Endothelial cell of umbilical vein (primary cell): ENCODE data around the gene MBNL2. TPM values are rescaled to one million over a fixed set of nuclear protein-coding genes. Genes with fewer than 3 reads are reported as not detected.

Source experiments
- BruUV-seq: library from RNA; stranded (reverse); fragments of 400-500 nt; replicated peaks from 2 replicates; lab custom pipeline; 2021; lab: Mats Ljungman, UMichigan
- CTCF ChIA-PET: fragments of 300-600, 350-600 bp; sonication (Branson Sonifier 250); formaldehyde crosslinking; loops from one replicate; lab custom pipeline; 2021; ENCODE audit warnings: antibody characterized with exemption, inconsistent platforms; lab: Charles Lee
- POLR2A ChIA-PET: fragments of 300-600, 350-600 bp; sonication (Branson Sonifier 250); formaldehyde crosslinking; loops from one replicate; lab custom pipeline; 2021; ENCODE audit warnings: antibody characterized with exemption, inconsistent platforms; lab: Charles Lee
- DNase-seq: peaks from one replicate; pipeline ENCODE4 v3.0.0-alpha.2; 2011; ENCODE audit warnings: low read depth, low spot score
- FAIRE-seq: peaks from 2 replicates; lab custom pipeline; 2011; peaks lifted over from hg19 to GRCh38; lab: Jason Lieb, UNC
- H2AFZ ChIP-seq: 2 replicates; pipeline ENCODE4 v1.6.0; 2012; ENCODE audit warnings: low read depth, low read length, control low read depth, inconsistent platforms
- H3K27ac ChIP-seq: 2 replicates; pipeline ENCODE4 v1.5.1; 2011; ENCODE audit warnings: low read depth, mild to moderate bottlenecking, control low read depth, low read length, moderate library complexity; ENCODE audit not compliant: insufficient read depth
- H3K27me3 ChIP-seq, 2 experiments: 2 replicates each; pipeline versions ENCODE4 v1.6.0 to v1.6.1; 2011; ENCODE audit warnings: low read length in 2 of 2, mixed read lengths in 1 of 2; ENCODE audit not compliant: control insufficient read depth in 2 of 2, insufficient read depth in 2 of 2
- H3K36me3 ChIP-seq, 2 experiments: 2 replicates in 1 of 2; 3 replicates in 1 of 2; pipeline ENCODE4 v1.5.1; 2011; ENCODE audit warnings: low read length in 2 of 2, mild to moderate bottlenecking in 1 of 2, moderate library complexity in 1 of 2; ENCODE audit not compliant: control insufficient read depth in 2 of 2, insufficient read depth in 2 of 2; ENCODE audit errors: extremely low read depth in 1 of 2
- H3K4me1 ChIP-seq: 3 replicates; pipeline ENCODE4 v1.5.1; 2011; ENCODE audit warnings: mild to moderate bottlenecking, low read length; ENCODE audit not compliant: control insufficient read depth, insufficient read depth; ENCODE audit errors: extremely low read depth
- H3K4me2 ChIP-seq: 2 replicates; pipeline ENCODE4 v1.6.1; 2011; ENCODE audit warnings: low read length, control low read depth, mixed read lengths; ENCODE audit not compliant: insufficient read depth
- H3K4me3 ChIP-seq, 3 experiments: fragments of 200-600 bp in 1 of 3; sonication (generic), shearing (Covaris generic) in 1 of 3; replicated peaks in 1 of 3; 2 replicates each; pipeline ENCODE4 v1.5.1; 2011 to 2016; ENCODE audit warnings: control low read depth in 3 of 3, low read length in 3 of 3, mild to moderate bottlenecking in 2 of 3, inconsistent platforms in 1 of 3, low read depth in 1 of 3, moderate library complexity in 1 of 3; ENCODE audit not compliant: insufficient read depth in 1 of 3
- H3K79me2 ChIP-seq: 2 replicates; pipeline ENCODE4 v1.6.0; 2012; ENCODE audit warnings: low read length, inconsistent platforms; ENCODE audit not compliant: control insufficient read depth, insufficient read depth
- H3K9ac ChIP-seq: replicated peaks from 2 replicates; pipeline ENCODE3; 2011; ENCODE audit warnings: low read length, control low read depth; ENCODE audit not compliant: insufficient read depth; ENCODE audit errors: extremely low read depth
- H3K9me1 ChIP-seq: replicated peaks from 3 replicates; pipeline ENCODE4 v1.6.0; 2011; ENCODE audit warnings: mild to moderate bottlenecking, low read length; ENCODE audit not compliant: control insufficient read depth, insufficient read depth; ENCODE audit errors: extremely low read depth
- H3K9me3 ChIP-seq: replicated peaks from 2 replicates; pipeline ENCODE4 v1.5.1; 2012; ENCODE audit warnings: low read length, inconsistent platforms; ENCODE audit not compliant: control insufficient read depth, insufficient read depth
- H4K20me1 ChIP-seq: replicated peaks from 2 replicates; pipeline ENCODE3; 2011; ENCODE audit warnings: mild to moderate bottlenecking, low read length; ENCODE audit not compliant: control insufficient read depth, insufficient read depth; ENCODE audit errors: extremely low read depth
- CTCF ChIP-seq, 2 donors: IDR thresholded peaks; 1 replicate in 1 of 2; 2 replicates in 1 of 2; pipeline ENCODE4 v1.5.1; 2011; ENCODE audit warnings: low read length in 2 of 2, mild to moderate bottlenecking in 2 of 2, moderate library complexity in 2 of 2, control low read depth in 1 of 2, inconsistent platforms in 1 of 2, low read depth in 1 of 2; ENCODE audit not compliant: insufficient read depth in 1 of 2; ENCODE audit errors: extremely low read depth in 1 of 2
- EZH2 ChIP-seq: IDR thresholded peaks from 2 replicates; pipeline ENCODE4 v1.6.1; 2012; ENCODE audit warnings: borderline replicate concordance, low read depth, mild to moderate bottlenecking, moderate library complexity, low read length, inconsistent platforms; ENCODE audit not compliant: severe bottlenecking
- FOS ChIP-seq: IDR thresholded peaks from 2 replicates; pipeline ENCODE4 v1.6.1; 2011; ENCODE audit warnings: mild to moderate bottlenecking, low read length, moderate library complexity, borderline replicate concordance; ENCODE audit not compliant: insufficient read depth
- GATA2 ChIP-seq: IDR thresholded peaks from 2 replicates; pipeline ENCODE4 v1.7.0; 2011; ENCODE audit warnings: low read depth, mild to moderate bottlenecking, moderate library complexity, mixed read lengths, low read length; ENCODE audit not compliant: insufficient read length, insufficient read depth
- JUN ChIP-seq: IDR thresholded peaks from 2 replicates; pipeline ENCODE4 v1.6.1; 2011; ENCODE audit warnings: borderline replicate concordance, low read depth; ENCODE audit not compliant: insufficient read length, insufficient read depth
- MAX ChIP-seq: IDR thresholded peaks from 2 replicates; pipeline ENCODE4 v1.6.1; 2011; ENCODE audit not compliant: insufficient read depth, insufficient read length
- MYC ChIP-seq: IDR thresholded peaks from one replicate; pipeline ENCODE4 v1.6.1; 2011; ENCODE audit warnings: mild to moderate bottlenecking, low read depth, low read length
- POLR2A ChIP-seq: IDR thresholded peaks from 2 replicates; pipeline ENCODE4 v1.6.1; 2012; ENCODE audit warnings: low read depth, mild to moderate bottlenecking, control low read depth, low read length
- POLR2AphosphoS5 ChIP-seq: IDR thresholded peaks from 2 replicates; pipeline ENCODE4 v1.6.1; 2012; ENCODE audit warnings: low read depth, mild to moderate bottlenecking, control low read depth, low read length, moderate library complexity; ENCODE audit not compliant: insufficient read depth
- dilution Hi-C: fragments of 300-500 bp; cut with MboI; formaldehyde crosslinking; loops from one replicate; pipeline ENCODE4 v1.15.0; 2019; ENCODE audit warnings: low sequenced_read_pairs; ENCODE audit not compliant: extremely low pct_ligation_motif_present
- intact Hi-C: fragments of 100-400 bp; cut with micrococcal nuclease; formaldehyde crosslinking; loops from one replicate; pipeline ENCODE4 v1.10.0; 2022
- polyA plus RNA-seq, 4 experiments: library from polyadenylated mRNA; depleted of rRNA in 3 of 4; stranded (reverse) in 3 of 4; unstranded in 1 of 4; fragments of >200 nt; gene quantifications; 2 replicates each; pipeline versions ENCODE4 v1.2.1 to v1.2.3, GENCODE V29; 2011 to 2012; ENCODE audit warnings: missing spikeins in 1 of 4
- total RNA-seq: library from RNA; stranded (reverse); gene quantifications from 2 replicates; pipeline ENCODE4 v1.2.3, GENCODE V29; 2021

MBNL2 gene
- total and polyA plus RNA-seq, 2 donors (not counting 3 experiments of a cell fraction or from before 2014, with no cell fraction given) = 32.9 to 76.5 TPM

- dilution Hi-C loops (no loop called here), intact Hi-C loops (no loop called here)
- no peak overlapping the region for H3K4me3 ChIP-seq
- peak; percentile 15 for DNase-seq
- peaks cover 83% of the 10 kb centered on the region for H3K79me2 ChIP-seq
- no peaks in the 10 kb centered on the region for H3K27me3 ChIP-seq
- POLR2A ChIA-PET = no interaction called here
- no peak overlapping the region for H2AFZ ChIP-seq
- H4K20me1 ChIP-seq = no peaks in the 10 kb centered on the region
- TF ChIP-seq MAX (no peak), EZH2 (no peak), JUN (no peak), CTCF (IDR thresholded peaks at IDR 0.05; ENCODE audit: extremely low read depth in 1 of 2, insufficient read depth in 1 of 2, low read depth in 1 of 2, low read length in 2 of 2) (no peak), POLR2A (no peak), POLR2AphosphoS5 (no peak), FOS (no peak), MYC (no peak), GATA2 (no peak)
- no TSS peak for BruUV-seq
- peaks cover 92% of the 10 kb centered on the region for H3K4me1 ChIP-seq
- CTCF ChIA-PET = no interaction called here
- H3K9me3 ChIP-seq = no peaks in the 10 kb centered on the region
- peak overlapping the region; percentile 79 for H3K27ac ChIP-seq
- FAIRE-seq = no peak
- no peak overlapping the region for H3K4me2 ChIP-seq
- H3K36me3 ChIP-seq = no peaks in the 10 kb centered on the region
- no peak overlapping the region for H3K9ac ChIP-seq
- H3K9me1 ChIP-seq = no peaks in the 10 kb centered on the region
Observed at GRCh38 chr13:97245011-97245410, 22.9 kb downstream of the MBNL2 start.
